ENCODE results near the gene ERLIN1.

Gene ERLIN1

GRCh38 chr10:100122780-100123179, 63.0 kb downstream of the ERLIN1 start:
- Histone ChIP-seq H3K9me3 (ENCODE audit: control insufficient read depth in 1 of 2, low read length in 2 of 2) (no peaks in the 10 kb centered on the region), H3K27ac (ENCODE audit: low read depth, low read length) (no peak overlapping the region), H3K27me3 (ENCODE audit: control insufficient read depth in 1 of 2, insufficient read depth in 2 of 2, low read length in 2 of 2) (peaks cover 0 to 2% of the 10 kb centered on the region in 2 donors), H3K9ac (ENCODE audit: low read depth in 1 of 2, low read length in 2 of 2) (no peak overlapping the region), H3K4me3 (ENCODE audit: low read depth in 1 of 2, low read length in 2 of 2) (no peak overlapping the region), H3K4me1 (ENCODE audit: control insufficient read depth in 1 of 2, insufficient read depth in 2 of 2, low read length in 2 of 2) (no peaks in the 10 kb centered on the region), H3K36me3 (ENCODE audit: control insufficient read depth in 1 of 2, insufficient read depth in 2 of 2, low read length in 2 of 2) (no peaks in the 10 kb centered on the region)

- peaks cover 0 to 2% of the 10 kb centered on the region in 2 donors for H3K27me3 ChIP-seq (ENCODE audit: control insufficient read depth in 1 of 2, insufficient read depth in 2 of 2, low read length in 2 of 2)
- H3K4me1 ChIP-seq (ENCODE audit: control insufficient read depth in 1 of 2, insufficient read depth in 2 of 2, low read length in 2 of 2) = no peaks in the 10 kb centered on the region
- H3K4me3 ChIP-seq (ENCODE audit: low read depth in 1 of 2, low read length in 2 of 2) = no peak overlapping the region
- H3K27ac ChIP-seq (ENCODE audit: low read depth, low read length) = no peak overlapping the region
- no peak overlapping the region for H3K9ac ChIP-seq (ENCODE audit: low read depth in 1 of 2, low read length in 2 of 2)
- H3K9me3 ChIP-seq (ENCODE audit: control insufficient read depth in 1 of 2, low read length in 2 of 2) = no peaks in the 10 kb centered on the region
- H3K36me3 ChIP-seq (ENCODE audit: control insufficient read depth in 1 of 2, insufficient read depth in 2 of 2, low read length in 2 of 2) = no peaks in the 10 kb centered on the region
These were observed 65.3 kb downstream of the ERLIN1 start for GRCh38 chr10:100120550-100120949.

GRCh38 chr10:100119726-100120125, 66.1 kb downstream of the ERLIN1 start:
- no peak overlapping the region for H3K27ac ChIP-seq (ENCODE audit: low read depth, low read length)
- H3K4me1 ChIP-seq (ENCODE audit: control insufficient read depth in 1 of 2, insufficient read depth in 2 of 2, low read length in 2 of 2) = no peaks in the 10 kb centered on the region
- H3K4me3 ChIP-seq (ENCODE audit: low read depth in 1 of 2, low read length in 2 of 2) = no peak overlapping the region
- H3K9me3 ChIP-seq (ENCODE audit: control insufficient read depth in 1 of 2, low read length in 2 of 2) = no peaks in the 10 kb centered on the region
- H3K36me3 ChIP-seq (ENCODE audit: control insufficient read depth in 1 of 2, insufficient read depth in 2 of 2, low read length in 2 of 2) = no peaks in the 10 kb centered on the region
- no peak overlapping the region for H3K9ac ChIP-seq (ENCODE audit: low read depth in 1 of 2, low read length in 2 of 2)
- peaks cover 0 to 2% of the 10 kb centered on the region in 2 donors for H3K27me3 ChIP-seq (ENCODE audit: control insufficient read depth in 1 of 2, insufficient read depth in 2 of 2, low read length in 2 of 2)

- H3K4me3 ChIP-seq (ENCODE audit: low read depth in 1 of 2, low read length in 2 of 2) = no peak overlapping the region
- H3K9me3 ChIP-seq (ENCODE audit: control insufficient read depth in 1 of 2, low read length in 2 of 2) = no peaks in the 10 kb centered on the region
- no peaks in the 10 kb centered on the region for H3K4me1 ChIP-seq (ENCODE audit: control insufficient read depth in 1 of 2, insufficient read depth in 2 of 2, low read length in 2 of 2)
- no peak overlapping the region for H3K9ac ChIP-seq (ENCODE audit: low read depth in 1 of 2, low read length in 2 of 2)
- no peaks in the 10 kb centered on the region for H3K36me3 ChIP-seq (ENCODE audit: control insufficient read depth in 1 of 2, insufficient read depth in 2 of 2, low read length in 2 of 2)
- no peaks in the 10 kb centered on the region for H3K27me3 ChIP-seq (ENCODE audit: control insufficient read depth in 1 of 2, insufficient read depth in 2 of 2, low read length in 2 of 2)
- no peak overlapping the region for H3K27ac ChIP-seq (ENCODE audit: low read depth, low read length)
These were observed 70.7 kb downstream of the ERLIN1 start for GRCh38 chr10:100114976-100115770.

- no peak overlapping the region for H3K4me3 ChIP-seq (ENCODE audit: low read depth in 1 of 2, low read length in 2 of 2)
- H3K27me3 ChIP-seq (ENCODE audit: control insufficient read depth in 1 of 2, insufficient read depth in 2 of 2, low read length in 2 of 2) = no peaks in the 10 kb centered on the region
- no peaks in the 10 kb centered on the region for H3K36me3 ChIP-seq (ENCODE audit: control insufficient read depth in 1 of 2, insufficient read depth in 2 of 2, low read length in 2 of 2)
- no peak overlapping the region for H3K27ac ChIP-seq (ENCODE audit: low read depth, low read length)
- H3K9me3 ChIP-seq (ENCODE audit: control insufficient read depth in 1 of 2, low read length in 2 of 2) = no peaks in the 10 kb centered on the region
- no peaks in the 10 kb centered on the region for H3K4me1 ChIP-seq (ENCODE audit: control insufficient read depth in 1 of 2, insufficient read depth in 2 of 2, low read length in 2 of 2)
- no peak overlapping the region for H3K9ac ChIP-seq (ENCODE audit: low read depth in 1 of 2, low read length in 2 of 2)
These were observed 71.4 kb downstream of the ERLIN1 start for GRCh38 chr10:100114460-100114859.

- Histone ChIP-seq H3K9me3 (ENCODE audit: control insufficient read depth in 1 of 2, low read length in 2 of 2) (no peaks in the 10 kb centered on the region), H3K36me3 (ENCODE audit: control insufficient read depth in 1 of 2, insufficient read depth in 2 of 2, low read length in 2 of 2) (no peaks in the 10 kb centered on the region), H3K4me3 (ENCODE audit: low read depth in 1 of 2, low read length in 2 of 2) (no peak overlapping the region), H3K27ac (ENCODE audit: low read depth, low read length) (no peak overlapping the region), H3K9ac (ENCODE audit: low read depth in 1 of 2, low read length in 2 of 2) (no peak overlapping the region), H3K27me3 (ENCODE audit: control insufficient read depth in 1 of 2, insufficient read depth in 2 of 2, low read length in 2 of 2) (no peaks in the 10 kb centered on the region), H3K4me1 (ENCODE audit: control insufficient read depth in 1 of 2, insufficient read depth in 2 of 2, low read length in 2 of 2) (no peaks in the 10 kb centered on the region)
These were observed 76.2 kb downstream of the ERLIN1 start for GRCh38 chr10:100109670-100110069.

- no peaks in the 10 kb centered on the region for H3K36me3 ChIP-seq (ENCODE audit: control insufficient read depth in 1 of 2, insufficient read depth in 2 of 2, low read length in 2 of 2)
- no peak overlapping the region for H3K9ac ChIP-seq (ENCODE audit: low read depth in 1 of 2, low read length in 2 of 2)
- H3K27ac ChIP-seq (ENCODE audit: low read depth, low read length) = no peak overlapping the region
- H3K4me1 ChIP-seq (ENCODE audit: control insufficient read depth in 1 of 2, insufficient read depth in 2 of 2, low read length in 2 of 2) = no peaks in the 10 kb centered on the region
- H3K9me3 ChIP-seq (ENCODE audit: control insufficient read depth in 1 of 2, low read length in 2 of 2) = no peaks in the 10 kb centered on the region
- H3K27me3 ChIP-seq (ENCODE audit: control insufficient read depth in 1 of 2, insufficient read depth in 2 of 2, low read length in 2 of 2) = no peaks in the 10 kb centered on the region
- H3K4me3 ChIP-seq (ENCODE audit: low read depth in 1 of 2, low read length in 2 of 2) = no peak overlapping the region
These were observed 79.0 kb downstream of the ERLIN1 start for GRCh38 chr10:100106865-100107264.

GRCh38 chr10:100104300-100104699, 81.5 kb downstream of the ERLIN1 start:
- Histone ChIP-seq H3K4me3 (ENCODE audit: low read depth in 1 of 2, low read length in 2 of 2) (no peak overlapping the region), H3K9ac (ENCODE audit: low read depth in 1 of 2, low read length in 2 of 2) (no peak overlapping the region), H3K36me3 (ENCODE audit: control insufficient read depth in 1 of 2, insufficient read depth in 2 of 2, low read length in 2 of 2) (no peaks in the 10 kb centered on the region), H3K27ac (ENCODE audit: low read depth, low read length) (no peak overlapping the region), H3K9me3 (ENCODE audit: control insufficient read depth in 1 of 2, low read length in 2 of 2) (no peaks in the 10 kb centered on the region), H3K4me1 (ENCODE audit: control insufficient read depth in 1 of 2, insufficient read depth in 2 of 2, low read length in 2 of 2) (no peaks in the 10 kb centered on the region), H3K27me3 (ENCODE audit: control insufficient read depth in 1 of 2, insufficient read depth in 2 of 2, low read length in 2 of 2) (no peaks in the 10 kb centered on the region)

- no peak overlapping the region for H3K27ac ChIP-seq (ENCODE audit: low read depth, low read length)
- no peak overlapping the region for H3K9ac ChIP-seq (ENCODE audit: low read depth in 1 of 2, low read length in 2 of 2)
- no peak overlapping the region for H3K4me3 ChIP-seq (ENCODE audit: low read depth in 1 of 2, low read length in 2 of 2)
- no peaks in the 10 kb centered on the region for H3K27me3 ChIP-seq (ENCODE audit: control insufficient read depth in 1 of 2, insufficient read depth in 2 of 2, low read length in 2 of 2)
- H3K9me3 ChIP-seq (ENCODE audit: control insufficient read depth in 1 of 2, low read length in 2 of 2) = no peaks in the 10 kb centered on the region
- no peaks in the 10 kb centered on the region for H3K36me3 ChIP-seq (ENCODE audit: control insufficient read depth in 1 of 2, insufficient read depth in 2 of 2, low read length in 2 of 2)
- no peaks in the 10 kb centered on the region for H3K4me1 ChIP-seq (ENCODE audit: control insufficient read depth in 1 of 2, insufficient read depth in 2 of 2, low read length in 2 of 2)
These were observed 82.2 kb downstream of the ERLIN1 start for GRCh38 chr10:100103581-100103980.

- Histone ChIP-seq H3K4me1 (ENCODE audit: control insufficient read depth in 1 of 2, insufficient read depth in 2 of 2, low read length in 2 of 2) (no peaks in the 10 kb centered on the region), H3K4me3 (ENCODE audit: low read depth in 1 of 2, low read length in 2 of 2) (no peak overlapping the region), H3K36me3 (ENCODE audit: control insufficient read depth in 1 of 2, insufficient read depth in 2 of 2, low read length in 2 of 2) (no peaks in the 10 kb centered on the region), H3K9me3 (ENCODE audit: control insufficient read depth in 1 of 2, low read length in 2 of 2) (no peaks in the 10 kb centered on the region), H3K27me3 (ENCODE audit: control insufficient read depth in 1 of 2, insufficient read depth in 2 of 2, low read length in 2 of 2) (no peaks in the 10 kb centered on the region), H3K9ac (ENCODE audit: low read depth in 1 of 2, low read length in 2 of 2) (no peak overlapping the region), H3K27ac (ENCODE audit: low read depth, low read length) (no peak overlapping the region)
These were observed 84.4 kb downstream of the ERLIN1 start for GRCh38 chr10:100101192-100102076.
